Measurements from ENCODE around the gene HDAC4.

GRCh38 chr2:239168575-239168974 is 232.2 kb downstream of the HDAC4 start:
- TF ChIP-seq, protein P1, sequence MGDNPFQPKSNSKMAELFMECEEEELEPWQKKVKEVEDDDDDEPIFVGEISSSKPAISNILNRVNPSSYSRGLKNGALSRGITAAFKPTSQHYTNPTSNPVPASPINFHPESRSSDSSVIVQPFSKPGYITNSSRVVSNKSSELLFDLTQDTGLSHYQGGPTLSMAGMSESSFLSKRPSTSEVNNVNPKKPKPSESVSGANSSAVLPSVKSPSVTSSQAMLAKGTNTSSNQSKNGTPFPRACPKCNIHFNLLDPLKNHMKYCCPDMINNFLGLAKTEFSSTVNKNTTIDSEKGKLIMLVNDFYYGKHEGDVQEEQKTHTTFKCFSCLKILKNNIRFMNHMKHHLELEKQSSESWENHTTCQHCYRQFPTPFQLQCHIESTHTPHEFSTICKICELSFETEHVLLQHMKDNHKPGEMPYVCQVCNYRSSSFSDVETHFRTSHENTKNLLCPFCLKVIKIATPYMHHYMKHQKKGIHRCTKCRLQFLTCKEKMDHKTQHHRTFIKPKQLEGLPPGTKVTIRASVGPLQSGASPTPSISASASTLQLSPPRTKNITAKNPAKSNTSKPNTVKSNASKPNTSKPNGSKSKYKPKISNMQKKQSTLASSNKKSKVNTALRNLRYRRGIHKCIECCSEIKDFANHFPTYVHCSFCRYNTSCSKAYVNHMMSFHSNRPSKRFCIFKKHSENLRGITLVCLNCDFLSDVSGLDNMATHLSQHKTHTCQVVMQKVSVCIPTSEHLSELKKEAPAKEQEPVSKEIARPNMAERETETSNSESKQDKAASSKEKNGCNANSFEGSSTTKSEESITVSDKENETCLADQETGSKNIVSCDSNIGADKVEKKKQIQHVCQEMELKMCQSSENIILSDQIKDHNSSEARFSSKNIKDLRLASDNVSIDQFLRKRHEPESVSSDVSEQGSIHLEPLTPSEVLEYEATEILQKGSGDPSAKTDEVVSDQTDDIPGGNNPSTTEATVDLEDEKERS (tag by site-specific recombination; IDR thresholded peaks at IDR 0.05), result no peak
- no peak for TF ChIP-seq GFI1B (tag by site-specific recombination; IDR thresholded peaks at IDR 0.05)
- TF ChIP-seq CTCF (tag by site-specific recombination; IDR thresholded peaks at IDR 0.05), result no peak
- TF ChIP-seq ZNF449 (tag by site-specific recombination; IDR thresholded peaks at IDR 0.05), result no peak
- no peak for TF ChIP-seq ZNF23 (tag by site-specific recombination; IDR thresholded peaks at IDR 0.05; ENCODE audit: borderline replicate concordance)
- TF ChIP-seq ZNF433 (tag by site-specific recombination; IDR thresholded peaks at IDR 0.05; ENCODE audit: low read depth), result no peak
- no peak for TF ChIP-seq YY1 (tag by site-specific recombination; IDR thresholded peaks at IDR 0.05)
- no peak for TF ChIP-seq AEBP2 (tag by site-specific recombination; IDR thresholded peaks at IDR 0.05; ENCODE audit: borderline replicate concordance)
- no peak for TF ChIP-seq ZBTB1 (tag by site-specific recombination; IDR thresholded peaks at IDR 0.05)
- TF ChIP-seq ZNF335 (tag by site-specific recombination; conservative IDR thresholded peaks at IDR 0.05), result no peak
- TF ChIP-seq ZBTB49 (tag by site-specific recombination; IDR thresholded peaks at IDR 0.05; ENCODE audit: low read depth), result no peak
- no peak for TF ChIP-seq ZNF114 (tag by site-specific recombination; IDR thresholded peaks at IDR 0.05)
- TF ChIP-seq ZNF768 (tag by site-specific recombination; IDR thresholded peaks at IDR 0.05), result no peak
- no peak for TF ChIP-seq ZNF302 (tag by site-specific recombination; IDR thresholded peaks at IDR 0.05; ENCODE audit: low read depth)
